Measurements from ENCODE around the gene CFAP73. TPM values are rescaled to one million over a fixed set of nuclear protein-coding genes. Genes with fewer than 3 reads are reported as not detected.

Gene CFAP73
- total RNA-seq, 2 donors from 2014 or later = not detected

GRCh38 chr12:113104953-113105510 lies 44.5 kb upstream of the CFAP73 start:
- Histone ChIP-seq H3K4me3 (no peak overlapping the region), H3K4me1 (ENCODE audit: control insufficient read depth in 1 of 2, low read depth in 2 of 2) (no peaks in the 10 kb centered on the region), H3K9me3 (no peaks in the 10 kb centered on the region), H3K27me3 (replicated peaks; ENCODE audit: insufficient read depth) (no peaks in the 10 kb centered on the region), H3K36me3 (no peaks in the 10 kb centered on the region), H3K27ac (no peak overlapping the region)
- ATAC-seq (ENCODE audit: insufficient number of reproducible peaks, low FRiP score, low read depth) = no peak
- no peak for TF ChIP-seq CTCF (IDR thresholded peaks at IDR 0.05)
- no peak for DNase-seq (ENCODE audit: low spot score)

- ATAC-seq (ENCODE audit: insufficient number of reproducible peaks, low FRiP score, low read depth) = no peak
- DNase-seq (ENCODE audit: low spot score) = no peak
- no peak for TF ChIP-seq CTCF (IDR thresholded peaks at IDR 0.05)
Observed at GRCh38 chr12:113105606-113106271, 43.8 kb upstream of the CFAP73 start.

GRCh38 chr12:113106361-113106760 lies 43.2 kb upstream of the CFAP73 start:
- no peak overlapping the region for H3K4me3 ChIP-seq
- H3K9me3 ChIP-seq = no peaks in the 10 kb centered on the region
- no peak for TF ChIP-seq CTCF (IDR thresholded peaks at IDR 0.05)
- no peaks in the 10 kb centered on the region for H3K4me1 ChIP-seq (ENCODE audit: control insufficient read depth in 1 of 2, low read depth in 2 of 2)
- no peak overlapping the region for H3K27ac ChIP-seq
- H3K27me3 ChIP-seq (replicated peaks; ENCODE audit: insufficient read depth) = no peaks in the 10 kb centered on the region
- no peaks in the 10 kb centered on the region for H3K36me3 ChIP-seq
- ATAC-seq (ENCODE audit: insufficient number of reproducible peaks, low FRiP score, low read depth) (no peak), DNase-seq (ENCODE audit: low spot score) (no peak)

More at GRCh38 chr12:113105606-113106271, 43.8 kb upstream of the CFAP73 start:
- Histone ChIP-seq H3K4me3 (no peak overlapping the region), H3K9me3 (no peaks in the 10 kb centered on the region), H3K36me3 (no peaks in the 10 kb centered on the region), H3K27ac (no peak overlapping the region), H3K27me3 (replicated peaks; ENCODE audit: insufficient read depth) (no peaks in the 10 kb centered on the region), H3K4me1 (ENCODE audit: control insufficient read depth in 1 of 2, low read depth in 2 of 2) (no peaks in the 10 kb centered on the region)

- H3K36me3 ChIP-seq = no peaks in the 10 kb centered on the region
- no peak for TF ChIP-seq CTCF (IDR thresholded peaks at IDR 0.05)
- no peak for DNase-seq (ENCODE audit: low spot score)
- no peak overlapping the region for H3K27ac ChIP-seq
- H3K9me3 ChIP-seq = no peaks in the 10 kb centered on the region
- H3K27me3 ChIP-seq (replicated peaks; ENCODE audit: insufficient read depth) = no peaks in the 10 kb centered on the region
- ATAC-seq (ENCODE audit: insufficient number of reproducible peaks, low FRiP score, low read depth) = no peak
- H3K4me1 ChIP-seq (ENCODE audit: control insufficient read depth in 1 of 2, low read depth in 2 of 2) = no peaks in the 10 kb centered on the region
- no peak overlapping the region for H3K4me3 ChIP-seq
Observed at GRCh38 chr12:113108308-113108707, 41.2 kb upstream of the CFAP73 start.

GRCh38 chr12:113109360-113109759 lies 40.2 kb upstream of the CFAP73 start:
- Histone ChIP-seq H3K27ac (no peak overlapping the region), H3K4me3 (no peak overlapping the region), H3K9me3 (no peaks in the 10 kb centered on the region), H3K27me3 (replicated peaks; ENCODE audit: insufficient read depth) (no peaks in the 10 kb centered on the region), H3K4me1 (ENCODE audit: control insufficient read depth in 1 of 2, low read depth in 2 of 2) (no peaks in the 10 kb centered on the region), H3K36me3 (no peaks in the 10 kb centered on the region)
- ATAC-seq (ENCODE audit: insufficient number of reproducible peaks, low FRiP score, low read depth) (no peak), DNase-seq (ENCODE audit: low spot score) (no peak)
- no peak for TF ChIP-seq CTCF (IDR thresholded peaks at IDR 0.05)

Data from thoracic aorta (tissue), 2 donors.